WTC11 (cell line): Measurements from ENCODE around the gene ADAM29. TPM values are rescaled to one million over a fixed set of nuclear protein-coding genes. Genes with fewer than 3 reads are reported as not detected.

Experiments
- ATAC-seq: fragments of 200-7000 bp; cut with Tn5 transposase; 2 replicates; pipeline ENCODE4 v1.10.0; 2021; ENCODE audit warnings: mild to moderate bottlenecking, moderate library complexity
- CTCF ChIA-PET: fragments of 300-600 bp; sonication (Branson Sonifier 250); formaldehyde crosslinking; loops from one replicate; lab custom pipeline; 2021; ENCODE audit warnings: antibody characterized with exemption; lab: Charles Lee
- POLR2A ChIA-PET: fragments of 350-600 bp; sonication (Branson Sonifier 250); formaldehyde crosslinking; loops from one replicate; lab custom pipeline; 2021; ENCODE audit warnings: antibody characterized with exemption; lab: Charles Lee
- DNase-seq: peaks from one replicate; pipeline ENCODE4 v3.0.0; 2021; ENCODE audit warnings: low spot score
- H3K27ac Mint-ChIP-seq: 2 replicates; pipeline ENCODE4 v1.8.0; 2021; ENCODE audit warnings: mixed read lengths
- H3K27me3 Mint-ChIP-seq: 2 replicates; pipeline ENCODE4 v1.8.0; 2021; ENCODE audit warnings: low read depth, mild to moderate bottlenecking, moderate library complexity, mixed read lengths
- H3K36me3 Mint-ChIP-seq: 2 replicates; pipeline ENCODE4 v1.8.0; 2021; ENCODE audit warnings: mixed read lengths
- H3K4me1 Mint-ChIP-seq: 2 replicates; pipeline ENCODE4 v1.8.0; 2022; ENCODE audit warnings: mixed read lengths
- H3K4me3 Mint-ChIP-seq: 2 replicates; pipeline ENCODE4 v1.8.0; 2021; ENCODE audit warnings: mild to moderate bottlenecking, moderate library complexity, mixed read lengths
- H3K9me3 Mint-ChIP-seq: 2 replicates; pipeline ENCODE4 v1.8.0; 2021; ENCODE audit warnings: mixed read lengths
- ATF2 ChIP-seq: sonication (generic); formaldehyde crosslinking; IDR thresholded peaks from 2 replicates; pipeline ENCODE4 v1.8.1; 2022; ENCODE audit warnings: low read depth, missing genetic modification reagents, borderline replicate concordance
- ATF3 ChIP-seq: sonication (generic); formaldehyde crosslinking; conservative IDR thresholded peaks from 2 replicates; pipeline ENCODE4 v1.8.1; 2022; ENCODE audit warnings: mild to moderate bottlenecking, missing genetic modification reagents
- ATF6 ChIP-seq: sonication (generic); formaldehyde crosslinking; IDR thresholded peaks from 2 replicates; pipeline ENCODE4 v1.8.1; 2023; ENCODE audit warnings: mild to moderate bottlenecking, missing genetic modification reagents
- CTCF ChIP-seq: fragments of 200-600 bp; IDR thresholded peaks from 2 replicates; pipeline ENCODE4 v1.8.0; 2022; ENCODE audit warnings: antibody characterized with exemption
- EMX1 ChIP-seq: fragments of 250-450 bp; sonication (Bioruptor Pico); IDR thresholded peaks from 2 replicates; pipeline ENCODE4 v1.8.0; 2021; ENCODE audit warnings: mild to moderate bottlenecking
- FOXK1 ChIP-seq: sonication (generic); formaldehyde crosslinking; IDR thresholded peaks from 2 replicates; pipeline ENCODE4 v1.8.0; 2022; ENCODE audit warnings: mild to moderate bottlenecking, moderate library complexity, missing genetic modification reagents
- FOXP4 ChIP-seq: sonication (generic); formaldehyde crosslinking; IDR thresholded peaks from 2 replicates; pipeline ENCODE4 v1.8.0; 2022; ENCODE audit warnings: mild to moderate bottlenecking, missing genetic modification reagents
- GRHL2 ChIP-seq: fragments of 250-450 bp; sonication (Bioruptor Pico); IDR thresholded peaks from 2 replicates; pipeline ENCODE4 v1.8.0; 2022; ENCODE audit warnings: mild to moderate bottlenecking, moderate library complexity; ENCODE audit not compliant: insufficient replicate concordance, severe bottlenecking
- HMGA2 ChIP-seq: fragments of 250-450 bp; sonication (Bioruptor Pico); IDR thresholded peaks from 2 replicates; pipeline ENCODE4 v1.4.0; 2021; ENCODE audit warnings: mild to moderate bottlenecking, moderate library complexity
- HMGXB4 ChIP-seq: sonication (generic); formaldehyde crosslinking; IDR thresholded peaks from 2 replicates; pipeline ENCODE4 v1.8.1; 2023; ENCODE audit warnings: mild to moderate bottlenecking, moderate library complexity, missing genetic modification reagents
- MYBL2 ChIP-seq: sonication (generic); formaldehyde crosslinking; IDR thresholded peaks from 2 replicates; pipeline ENCODE4 v1.8.1; 2023; ENCODE audit warnings: mild to moderate bottlenecking, moderate library complexity, missing genetic modification reagents
- NFATC4 ChIP-seq: fragments of 250-450 bp; sonication (Bioruptor Pico); IDR thresholded peaks from 2 replicates; pipeline ENCODE4 v1.9.0; 2021; ENCODE audit warnings: mild to moderate bottlenecking
- NFYB ChIP-seq: sonication (generic); formaldehyde crosslinking; conservative IDR thresholded peaks from 2 replicates; pipeline ENCODE4 v1.8.0; 2022; ENCODE audit warnings: low read depth, missing genetic modification reagents
- USF1 ChIP-seq: sonication (generic); formaldehyde crosslinking; IDR thresholded peaks from 2 replicates; pipeline ENCODE4 v1.8.0; 2022; ENCODE audit warnings: mild to moderate bottlenecking, missing genetic modification reagents
- ZBTB43 ChIP-seq: sonication (generic); formaldehyde crosslinking; IDR thresholded peaks from 2 replicates; pipeline ENCODE4 v1.8.1; 2023; ENCODE audit warnings: mild to moderate bottlenecking, missing genetic modification reagents
- ZNF138 ChIP-seq: sonication (generic); formaldehyde crosslinking; conservative IDR thresholded peaks from 2 replicates; pipeline ENCODE4 v1.8.1; 2022; ENCODE audit warnings: mild to moderate bottlenecking, moderate library complexity, missing genetic modification reagents
- ZNF219 ChIP-seq: sonication (generic); formaldehyde crosslinking; IDR thresholded peaks from 2 replicates; pipeline ENCODE4 v1.8.0; 2023; ENCODE audit warnings: missing genetic modification reagents, mild to moderate bottlenecking, borderline replicate concordance
- ZNF425 ChIP-seq: fragments of 250-450 bp; sonication (Bioruptor Pico); conservative IDR thresholded peaks from 2 replicates; pipeline ENCODE4 v1.9.0; 2021; ENCODE audit warnings: mild to moderate bottlenecking
- ZSCAN18 ChIP-seq: fragments of 250-450 bp; sonication (Bioruptor Pico); IDR thresholded peaks from 2 replicates; pipeline ENCODE4 v2.1.2; 2022; ENCODE audit warnings: mild to moderate bottlenecking, moderate library complexity
- total RNA-seq: library from RNA; stranded (reverse); gene quantifications from 3 replicates; pipeline ENCODE4 v1.2.3, GENCODE V29; 2021

Gene ADAM29
- total RNA-seq, 1 experiment from 2014 or later = not detected

GRCh38 chr4:174972911-174973310 lies 54.8 kb downstream of the ADAM29 start:
- Mint-ChIP-seq H3K36me3 (no peaks in the 10 kb centered on the region), H3K9me3 (peaks cover 31% of the 10 kb centered on the region), H3K4me3 (no peak overlapping the region), H3K4me1 (no peaks in the 10 kb centered on the region), H3K27me3 (no peaks in the 10 kb centered on the region), H3K27ac (no peak overlapping the region)
- CTCF ChIA-PET = no interaction called here
- DNase-seq = no peak
- ATAC-seq = no peak
- POLR2A ChIA-PET = no interaction called here
- TF ChIP-seq HMGA2 (CRISPR knock-in tag) (no peak), NFATC4 (CRISPR knock-in tag) (no peak), FOXK1 (CRISPR knock-in tag) (no peak), MYBL2 (CRISPR knock-in tag) (no peak), USF1 (CRISPR knock-in tag) (no peak), ATF6 (CRISPR knock-in tag) (no peak), ATF2 (CRISPR knock-in tag) (no peak), ATF3 (no peak), GRHL2 (CRISPR knock-in tag) (no peak), EMX1 (no peak), CTCF (no peak), ZNF138 (no peak), NFYB (CRISPR knock-in tag) (no peak), ZSCAN18 (CRISPR knock-in tag) (no peak), HMGXB4 (no peak), FOXP4 (no peak), ZNF425 (CRISPR knock-in tag) (no peak), ZBTB43 (CRISPR knock-in tag) (no peak), ZNF219 (CRISPR knock-in tag) (no peak)
